ES-I3 (cell line): ENCODE results near the gene MYH7.

Experiments used
- H3K36me3 ChIP-seq: 2 replicates; pipeline ENCODE4 v1.6.1; 2013; ENCODE audit warnings: mild to moderate bottlenecking, low read length, control low read depth, moderate library complexity; ENCODE audit not compliant: insufficient read depth
- H3K4me1 ChIP-seq: 2 replicates; pipeline ENCODE4 v1.6.1; 2013; ENCODE audit warnings: mild to moderate bottlenecking, control low read depth, low read length; ENCODE audit not compliant: insufficient read depth
- H3K9ac ChIP-seq: 2 replicates; pipeline ENCODE4 v1.6.1; 2013; ENCODE audit warnings: low read depth, mild to moderate bottlenecking, low read length, moderate library complexity
- H3K9me3 ChIP-seq: 2 replicates; pipeline ENCODE4 v1.6.1; 2013; ENCODE audit warnings: mild to moderate bottlenecking, low read length, moderate library complexity; ENCODE audit not compliant: control insufficient read depth, insufficient read depth

The MYH7 gene

GRCh38 chr14:23411563-23412525 lies 23.6 kb downstream of the MYH7 start:
- H3K36me3 ChIP-seq, result no peaks in the 10 kb centered on the region
- H3K4me1 ChIP-seq, result no peaks in the 10 kb centered on the region
- no peak overlapping the region for H3K9ac ChIP-seq
- no peaks in the 10 kb centered on the region for H3K9me3 ChIP-seq

- Histone ChIP-seq H3K36me3 (no peaks in the 10 kb centered on the region), H3K9ac (no peak overlapping the region), H3K4me1 (no peaks in the 10 kb centered on the region), H3K9me3 (no peaks in the 10 kb centered on the region)
These were observed 25.4 kb downstream of the MYH7 start for GRCh38 chr14:23409966-23410635.

GRCh38 chr14:23409475-23409874 lies 26.0 kb downstream of the MYH7 start:
- Histone ChIP-seq H3K9me3 (no peaks in the 10 kb centered on the region), H3K9ac (no peak overlapping the region), H3K36me3 (no peaks in the 10 kb centered on the region), H3K4me1 (no peaks in the 10 kb centered on the region)

- Histone ChIP-seq H3K4me1 (no peaks in the 10 kb centered on the region), H3K9ac (no peak overlapping the region), H3K36me3 (no peaks in the 10 kb centered on the region), H3K9me3 (no peaks in the 10 kb centered on the region)
These were observed 27.2 kb downstream of the MYH7 start for GRCh38 chr14:23408307-23408630.

- Histone ChIP-seq H3K4me1 (no peaks in the 10 kb centered on the region), H3K36me3 (no peaks in the 10 kb centered on the region), H3K9me3 (no peaks in the 10 kb centered on the region), H3K9ac (no peak within 1 kb of the TSS)
These were observed 27.7 kb downstream of the MYH7 start, which contains the start of gene MYH6 for GRCh38 chr14:23407516-23408306. Gene MYH6 (minus strand): TSS chr14:23408273. CDS start chr14:23407223, 1,050 bp downstream.

GRCh38 chr14:23406725-23407355 lies 28.6 kb downstream of the MYH7 start:
- Histone ChIP-seq H3K4me1 (no peaks in the 10 kb centered on the region; the same call in 1 of the 2 replicates), H3K36me3 (no peaks in the 10 kb centered on the region), H3K9me3 (no peaks in the 10 kb centered on the region), H3K9ac (no peak overlapping the region)

- Histone ChIP-seq H3K4me1 (no peaks in the 10 kb centered on the region; the same call in 1 of the 2 replicates), H3K36me3 (no peaks in the 10 kb centered on the region), H3K9me3 (no peaks in the 10 kb centered on the region), H3K9ac (no peak overlapping the region)
These were observed 29.2 kb downstream of the MYH7 start for GRCh38 chr14:23406244-23406643.

GRCh38 chr14:23405516-23406025 lies 29.9 kb downstream of the MYH7 start:
- Histone ChIP-seq H3K4me1 (no peaks in the 10 kb centered on the region; the same call in 1 of the 2 replicates), H3K9me3 (no peaks in the 10 kb centered on the region), H3K36me3 (no peaks in the 10 kb centered on the region), H3K9ac (no peak overlapping the region)

- H3K36me3 ChIP-seq, result no peaks in the 10 kb centered on the region
- H3K4me1 ChIP-seq, result no peaks in the 10 kb centered on the region; the same call in 1 of the 2 replicates
- H3K9me3 ChIP-seq, result no peaks in the 10 kb centered on the region
- no peak overlapping the region for H3K9ac ChIP-seq
These were observed 30.4 kb downstream of the MYH7 start for GRCh38 chr14:23405096-23405495.

GRCh38 chr14:23404331-23404900 lies 31.0 kb downstream of the MYH7 start:
- H3K9ac ChIP-seq, result no peak overlapping the region
- H3K36me3 ChIP-seq, result no peaks in the 10 kb centered on the region
- no peaks in the 10 kb centered on the region for H3K9me3 ChIP-seq
- no peaks in the 10 kb centered on the region; the same call in 1 of the 2 replicates for H3K4me1 ChIP-seq

- Histone ChIP-seq H3K9me3 (no peaks in the 10 kb centered on the region), H3K4me1 (no peaks in the 10 kb centered on the region; the same call in 1 of the 2 replicates)
These were observed 31.6 kb downstream of the MYH7 start for GRCh38 chr14:23403908-23404307.

GRCh38 chr14:23403139-23403438 lies 32.4 kb downstream of the MYH7 start:
- H3K4me1 ChIP-seq, result no peaks in the 10 kb centered on the region; the same call in 1 of the 2 replicates
- H3K9ac ChIP-seq, result no peak overlapping the region; the same call in 1 of the 2 replicates
- H3K36me3 ChIP-seq, result no peaks in the 10 kb centered on the region
- no peaks in the 10 kb centered on the region for H3K9me3 ChIP-seq

More at GRCh38 chr14:23403908-23404307, 31.6 kb downstream of the MYH7 start:
- Histone ChIP-seq H3K9ac (no peak overlapping the region), H3K36me3 (no peaks in the 10 kb centered on the region)

- Histone ChIP-seq H3K36me3 (no peaks in the 10 kb centered on the region), H3K9ac (peak overlapping the region; percentile 38; the same call in 1 of the 2 replicates), H3K9me3 (no peaks in the 10 kb centered on the region), H3K4me1 (no peaks in the 10 kb centered on the region; the same call in 1 of the 2 replicates)
These were observed 32.9 kb downstream of the MYH7 start for GRCh38 chr14:23402296-23403138.
